Lung (tissue), 12 donors: ENCODE results near the gene PRIM1. TPM values are rescaled to one million over a fixed set of nuclear protein-coding genes. Genes with fewer than 3 reads are reported as not detected.

Experiments used
- ATAC-seq: fragments of 200-7000 bp; cut with Tn5 transposase; one replicate; pipeline ENCODE4 v1.9.1; 2020; ENCODE audit warnings: moderate number of reproducible peaks; ENCODE audit not compliant: insufficient read depth, low FRiP score
- DNase-seq, 3 donors: peaks; one replicate each; pipeline ENCODE4 v3.0.0-alpha.2; 2013 to 2017
- H3K27ac ChIP-seq, 2 donors: one replicate each; pipeline ENCODE4 v1.5.1; 2013; ENCODE audit warnings: mild to moderate bottlenecking in 2 of 2, moderate library complexity in 2 of 2, control low read depth in 1 of 2, inconsistent platforms in 1 of 2, low read depth in 1 of 2, low read length in 1 of 2
- H3K27me3 ChIP-seq, 3 donors: one replicate each; pipeline ENCODE4 v1.5.1; 2013; ENCODE audit warnings: low read length in 2 of 3; ENCODE audit not compliant: control insufficient read depth in 3 of 3, insufficient read depth in 3 of 3
- H3K36me3 ChIP-seq, 4 donors: one replicate each; pipeline ENCODE4 v1.5.1; 2013; ENCODE audit warnings: low read length in 4 of 4, mild to moderate bottlenecking in 1 of 4, moderate library complexity in 1 of 4; ENCODE audit not compliant: control insufficient read depth in 4 of 4, insufficient read depth in 4 of 4
- H3K4me1 ChIP-seq, 5 donors: one replicate each; pipeline ENCODE4 v1.5.1; 2013; ENCODE audit warnings: low read length in 5 of 5, mild to moderate bottlenecking in 2 of 5, moderate library complexity in 1 of 5; ENCODE audit not compliant: control insufficient read depth in 5 of 5, insufficient read depth in 5 of 5
- H3K4me3 ChIP-seq: one replicate; pipeline ENCODE4 v1.5.1; 2013; ENCODE audit warnings: mild to moderate bottlenecking, control low read depth, moderate library complexity
- H3K9ac ChIP-seq, 2 donors: one replicate each; pipeline ENCODE4 v1.5.1; 2013; ENCODE audit warnings: low read length in 2 of 2, control low read depth in 1 of 2; ENCODE audit not compliant: insufficient read depth in 1 of 2
- H3K9me3 ChIP-seq, 4 donors: one replicate each; pipeline ENCODE4 v1.5.1; 2013; ENCODE audit warnings: low read length in 3 of 4, mild to moderate bottlenecking in 1 of 4, moderate library complexity in 1 of 4; ENCODE audit not compliant: control insufficient read depth in 4 of 4, insufficient read depth in 3 of 4
- CTCF ChIP-seq: IDR thresholded peaks from 2 replicates; pipeline ENCODE4 v1.5.1; 2012; ENCODE audit warnings: mild to moderate bottlenecking; ENCODE audit errors: control extremely low read depth, extremely low read depth
- WGBS, 2 donors: extraction: QIAGEN DNeasy Blood & Tissue Kit; methylation state at CpG; one replicate each; pipeline ENCODE4 v1.1.7; 2013; 5-methylcytosine and 5-hydroxymethylcytosine counted together
- polyA plus RNA-seq, 2 donors: library from polyadenylated mRNA; stranded (reverse); fragments of 200-250 nt; gene quantifications; one replicate each; pipeline ENCODE4 v1.2.1, GENCODE V29; 2013
- total RNA-seq, 2 donors: library from RNA; depleted of rRNA in 1 of 2; stranded (reverse); fragments of >200 nt in 1 of 2; gene quantifications; one replicate each; pipeline ENCODE4 v1.2.1, GENCODE V29; 2014 to 2021
- donor health status: control.
- donor health status: control.
- donor health status: Bipolar disorder and iron deficiency.
- donor health status: healthy.
- donor health status: DM: yes; HTN: yes; CAD: no.

Gene PRIM1
- total and polyA plus RNA-seq, 4 donors, result 3.1 to 9.9 (median 5.0) TPM

GRCh38 chr12:56716458-56716857 is 35.7 kb downstream of the PRIM1 start:
- TF ChIP-seq CTCF, result no peak
- Histone ChIP-seq H3K9me3 (no peaks in the 10 kb centered on the region), H3K27ac (no peak overlapping the region), H3K4me1 (peaks cover 15 to 34% (median 22%) of the 10 kb centered on the region in 5 donors), H3K4me3 (no peak overlapping the region), H3K27me3 (no peaks in the 10 kb centered on the region), H3K9ac (no peak overlapping the region), H3K36me3 (peaks cover 39 to 61% (median 45%) of the 10 kb centered on the region in 4 donors)
- 20 to 79% methylated on average over 1 of the region's 1 CpG for WGBS, 2 donors
- DNase-seq (no peak), ATAC-seq (no peak)

- 78 to 81% methylated on average over 8 of the region's 8 CpGs for WGBS, 2 donors
- Histone ChIP-seq H3K9ac (no peak overlapping the region), H3K9me3 (no peaks in the 10 kb centered on the region), H3K27me3 (no peaks in the 10 kb centered on the region), H3K27ac (no peak overlapping the region), H3K4me1 (peaks cover 9 to 28% (median 19%) of the 10 kb centered on the region in 5 donors), H3K36me3 (peaks cover 35 to 56% (median 42%) of the 10 kb centered on the region in 4 donors), H3K4me3 (no peak overlapping the region)
- no peak for DNase-seq
- no peak for ATAC-seq
- TF ChIP-seq CTCF, result no peak
These were observed 36.3 kb downstream of the PRIM1 start for GRCh38 chr12:56715798-56716197.

- peaks cover 6 to 16% (median 13%) of the 10 kb centered on the region in 5 donors for H3K4me1 ChIP-seq
- DNase-seq (no peak), ATAC-seq (no peak)
- no peaks in the 10 kb centered on the region for H3K27me3 ChIP-seq
- H3K9ac ChIP-seq, result no peak overlapping the region
- WGBS, 2 donors, result 97 to 99% methylated on average over 2 of the region's 2 CpGs
- H3K9me3 ChIP-seq, result no peaks in the 10 kb centered on the region
- no peak overlapping the region for H3K4me3 ChIP-seq
- H3K27ac ChIP-seq, result no peak overlapping the region
- no peak for TF ChIP-seq CTCF
- peaks cover 33 to 44% (median 38%) of the 10 kb centered on the region in 4 donors for H3K36me3 ChIP-seq
These were observed 37.6 kb downstream of the PRIM1 start for GRCh38 chr12:56714431-56714929.

GRCh38 chr12:56713345-56713744 is 38.8 kb downstream of the PRIM1 start:
- Histone ChIP-seq H3K9me3 (no peaks in the 10 kb centered on the region), H3K4me3 (no peak overlapping the region), H3K27me3 (no peaks in the 10 kb centered on the region), H3K4me1 (peaks cover 0 to 6% (median 3%) of the 10 kb centered on the region in 5 donors), H3K27ac (no peak overlapping the region), H3K9ac (no peak overlapping the region), H3K36me3 (peaks cover 25 to 35% (median 30%) of the 10 kb centered on the region in 4 donors)
- ATAC-seq (no peak), DNase-seq (no peak)
- no peak for TF ChIP-seq CTCF
- WGBS, 2 donors, result 47 to 62% methylated on average over 3 of the region's 3 CpGs
